Measurements from ENCODE around the gene SBK1. TPM values are rescaled to one million over a fixed set of nuclear protein-coding genes. Genes with fewer than 3 reads are reported as not detected.

The SBK1 gene
- total and polyA plus RNA-seq, 2 of the 4 experiments (the other 2 are of a cell fraction), result under 0.01 to 0.05 TPM

- H2AFZ ChIP-seq (replicated peaks; ENCODE audit: low read length, poor library complexity), result no peak overlapping the region
Observed at GRCh38 chr16:28297784-28298510, 5.6 kb downstream of the SBK1 start.

More at GRCh38 chr16:28297784-28298510, 5.6 kb downstream of the SBK1 start:
- BruUV-seq (replicated peaks), result no TSS peak
- intact Hi-C loops (cut with micrococcal nuclease), result no loop called here
- Histone ChIP-seq H2BK15ac (ENCODE audit: low read depth, low read length) (no peak overlapping the region), H3K4me1 (ENCODE audit: control insufficient read depth, insufficient read depth, low read length) (no peaks in the 10 kb centered on the region), H3K18ac (ENCODE audit: low read depth, low read length) (no peak overlapping the region), H4K8ac (ENCODE audit: low read depth in 2 of 2, low read length in 2 of 2) (no peak overlapping the region), H4K5ac (ENCODE audit: low read depth, low read length) (no peak overlapping the region), H2BK5ac (ENCODE audit: low read depth, low read length, poor library complexity, severe bottlenecking) (no peak overlapping the region), H3K9me1 (ENCODE audit: insufficient read depth, low read length) (no peaks in the 10 kb centered on the region), H3K27ac (ENCODE audit: insufficient read depth, low read length) (no peak overlapping the region), H4K20me1 (ENCODE audit: insufficient read depth, low read length) (peaks cover 7% of the 10 kb centered on the region; the same call in 1 of the 2 replicates), H3K9ac (ENCODE audit: low read depth, low read length) (no peak overlapping the region), H3K4me2 (ENCODE audit: low read depth, low read length) (no peak overlapping the region), H2BK120ac (ENCODE audit: low read depth, low read length) (no peak overlapping the region), H3K23ac (ENCODE audit: low read depth, low read length) (no peak overlapping the region), H3K4ac (ENCODE audit: low read depth, low read length) (no peak overlapping the region), H2BK20ac (ENCODE audit: low read depth, low read length) (no peak overlapping the region), H3K9me3 (ENCODE audit: control insufficient read depth, insufficient read depth, low read length) (no peaks in the 10 kb centered on the region), H3K56ac (ENCODE audit: extremely low read depth, insufficient read depth, low read length) (no peak overlapping the region), H3K14ac (replicated peaks; ENCODE audit: low read depth, low read length) (no peak overlapping the region), H2AK5ac (ENCODE audit: low read depth, low read length) (no peak overlapping the region), H3K79me1 (ENCODE audit: low read depth in 1 of 2, low read length in 2 of 2) (no peaks in the 10 kb centered on the region), H4K91ac (ENCODE audit: insufficient read depth, low read depth, low read length) (no peak overlapping the region), H2AK9ac (replicated peaks; ENCODE audit: low read depth, low read length, poor library complexity) (no peak overlapping the region), H3K36me3 (ENCODE audit: control insufficient read depth, insufficient read depth, low read length) (no peaks in the 10 kb centered on the region), H3K27me3 (ENCODE audit: control insufficient read depth, insufficient read depth, low read length) (peaks cover 38% of the 10 kb centered on the region), H3K4me3 (ENCODE audit: insufficient read depth, low read depth, low read length) (no peak overlapping the region)
- WGBS, 2 experiments (ENCODE audit: extremely low coverage in 2 of 2, insufficient read length in 1 of 2), result 60% methylated on average over 4 of the region's 11 CpGs; no CpG with 5 or more reads in 1 of the 2 experiments
- CTCF ChIA-PET, result no interaction called here
- no peak for ATAC-seq (ENCODE audit: low read depth)
- no peak for DNase-seq
- POLR2A ChIA-PET (ENCODE audit: unreplicated experiment), result no interaction called here
- dilution Hi-C loops (cut with HindIII; ENCODE audit: low sequenced_read_pairs, unreplicated experiment), result no loop called here
- in situ Hi-C loops (cut with MboI; ENCODE audit: low sequenced_read_pairs), result loop anchor here (10.0 kb wide), 1 partner anchor 307 kb away; no protein-coding TSS in a partner anchor
- TF ChIP-seq MAFK (IDR thresholded peaks at IDR 0.05; ENCODE audit: low read depth, low read length) (no peak), NFE2L2 (IDR thresholded peaks at IDR 0.05; ENCODE audit: low read depth, low read length) (no peak)

Data from IMR-90 (cell line).